WTC11 (cell line): ENCODE data around the gene GPX6. TPM values are rescaled to one million over a fixed set of nuclear protein-coding genes. Genes with fewer than 3 reads are reported as not detected.

Experiments used
- ATAC-seq: fragments of 200-7000 bp; cut with Tn5 transposase; 2 replicates; pipeline ENCODE4 v1.10.0; 2021; ENCODE audit warnings: mild to moderate bottlenecking, moderate library complexity
- CTCF ChIA-PET: fragments of 300-600 bp; sonication (Branson Sonifier 250); formaldehyde crosslinking; loops from one replicate; lab custom pipeline; 2021; ENCODE audit warnings: antibody characterized with exemption; lab: Charles Lee
- POLR2A ChIA-PET: fragments of 350-600 bp; sonication (Branson Sonifier 250); formaldehyde crosslinking; loops from one replicate; lab custom pipeline; 2021; ENCODE audit warnings: antibody characterized with exemption; lab: Charles Lee
- DNase-seq: peaks from one replicate; pipeline ENCODE4 v3.0.0; 2021; ENCODE audit warnings: low spot score
- H3K27ac Mint-ChIP-seq: 2 replicates; pipeline ENCODE4 v1.8.0; 2021; ENCODE audit warnings: mixed read lengths
- H3K27me3 Mint-ChIP-seq: 2 replicates; pipeline ENCODE4 v1.8.0; 2021; ENCODE audit warnings: low read depth, mild to moderate bottlenecking, moderate library complexity, mixed read lengths
- H3K36me3 Mint-ChIP-seq: 2 replicates; pipeline ENCODE4 v1.8.0; 2021; ENCODE audit warnings: mixed read lengths
- H3K4me1 Mint-ChIP-seq: 2 replicates; pipeline ENCODE4 v1.8.0; 2022; ENCODE audit warnings: mixed read lengths
- H3K4me3 Mint-ChIP-seq: 2 replicates; pipeline ENCODE4 v1.8.0; 2021; ENCODE audit warnings: mild to moderate bottlenecking, moderate library complexity, mixed read lengths
- H3K9me3 Mint-ChIP-seq: 2 replicates; pipeline ENCODE4 v1.8.0; 2021; ENCODE audit warnings: mixed read lengths
- AFF4 ChIP-seq: sonication (generic); formaldehyde crosslinking; IDR thresholded peaks from 2 replicates; pipeline ENCODE4 v1.8.1; 2023; ENCODE audit warnings: mild to moderate bottlenecking, missing genetic modification reagents, borderline replicate concordance
- ATF2 ChIP-seq: sonication (generic); formaldehyde crosslinking; IDR thresholded peaks from 2 replicates; pipeline ENCODE4 v1.8.1; 2022; ENCODE audit warnings: low read depth, missing genetic modification reagents, borderline replicate concordance
- CDX4 ChIP-seq: fragments of 250-450 bp; sonication (Bioruptor Pico); IDR thresholded peaks from 2 replicates; pipeline ENCODE4 v1.9.0; 2021; ENCODE audit warnings: moderate library complexity, mild to moderate bottlenecking, inconsistent platforms, borderline replicate concordance
- ERG ChIP-seq: fragments of 250-450 bp; sonication (Bioruptor Pico); IDR thresholded peaks from 2 replicates; pipeline ENCODE4 v1.8.0; 2021; ENCODE audit warnings: mild to moderate bottlenecking
- FOXP4 ChIP-seq: sonication (generic); formaldehyde crosslinking; IDR thresholded peaks from 2 replicates; pipeline ENCODE4 v1.8.0; 2022; ENCODE audit warnings: mild to moderate bottlenecking, missing genetic modification reagents
- IRF1 ChIP-seq: sonication (generic); formaldehyde crosslinking; IDR thresholded peaks from 2 replicates; pipeline ENCODE4 v1.8.0; 2023; ENCODE audit warnings: missing genetic modification reagents
- IRF2 ChIP-seq: sonication (generic); formaldehyde crosslinking; IDR thresholded peaks from 2 replicates; pipeline ENCODE4 v1.8.0; 2022; ENCODE audit warnings: low read depth, missing genetic modification reagents, borderline replicate concordance
- NR1H2 ChIP-seq: sonication (generic); formaldehyde crosslinking; IDR thresholded peaks from 2 replicates; pipeline ENCODE4 v1.9.0; 2021; ENCODE audit warnings: mild to moderate bottlenecking, moderate library complexity, missing genetic modification reagents
- RELA ChIP-seq: sonication (generic); formaldehyde crosslinking; IDR thresholded peaks from 2 replicates; pipeline ENCODE4 v1.8.1; 2022; ENCODE audit warnings: missing genetic modification reagents, mild to moderate bottlenecking, borderline replicate concordance
- SMAD4 ChIP-seq: sonication (generic); formaldehyde crosslinking; IDR thresholded peaks from 2 replicates; pipeline ENCODE4 v1.8.0; 2022; ENCODE audit warnings: mild to moderate bottlenecking, missing genetic modification reagents
- STAT6 ChIP-seq: sonication (generic); formaldehyde crosslinking; conservative IDR thresholded peaks from 2 replicates; pipeline ENCODE4 v1.8.1; 2023; ENCODE audit warnings: mild to moderate bottlenecking, low read depth, missing genetic modification reagents, moderate library complexity
- TP53 ChIP-seq: sonication (generic); formaldehyde crosslinking; IDR thresholded peaks from 2 replicates; pipeline ENCODE4 v1.8.1; 2023; ENCODE audit warnings: mild to moderate bottlenecking, missing genetic modification reagents
- ZBTB43 ChIP-seq: sonication (generic); formaldehyde crosslinking; IDR thresholded peaks from 2 replicates; pipeline ENCODE4 v1.8.1; 2023; ENCODE audit warnings: mild to moderate bottlenecking, missing genetic modification reagents
- ZMAT4 ChIP-seq: fragments of 250-450 bp; sonication (Bioruptor Pico); IDR thresholded peaks from 2 replicates; pipeline ENCODE4 v1.9.0; 2021; ENCODE audit warnings: mild to moderate bottlenecking
- ZNF121 ChIP-seq: sonication (generic); formaldehyde crosslinking; IDR thresholded peaks from 2 replicates; pipeline ENCODE4 v1.8.0; 2023; ENCODE audit warnings: missing genetic modification reagents
- ZNF219 ChIP-seq: sonication (generic); formaldehyde crosslinking; IDR thresholded peaks from 2 replicates; pipeline ENCODE4 v1.8.0; 2023; ENCODE audit warnings: missing genetic modification reagents, mild to moderate bottlenecking, borderline replicate concordance
- ZNF317 ChIP-seq: sonication (generic); formaldehyde crosslinking; IDR thresholded peaks from 2 replicates; pipeline ENCODE4 v1.8.1; 2023; ENCODE audit warnings: low read depth, mild to moderate bottlenecking, moderate library complexity, missing genetic modification reagents, borderline replicate concordance
- ZNF396 ChIP-seq: fragments of 250-450 bp; sonication (Bioruptor Pico); IDR thresholded peaks from 2 replicates; pipeline ENCODE4 v1.8.0; 2021; ENCODE audit warnings: mild to moderate bottlenecking, moderate library complexity, borderline replicate concordance
- total RNA-seq: library from RNA; stranded (reverse); gene quantifications from 3 replicates; pipeline ENCODE4 v1.2.3, GENCODE V29; 2021

Gene GPX6
- total RNA-seq, 1 experiment from 2014 or later, result not detected

GRCh38 chr6:28480253-28480932, 35.2 kb downstream of the GPX6 start (continued):
- TF ChIP-seq ERG (CRISPR knock-in tag) (no peak), ZMAT4 (CRISPR knock-in tag) (no peak), AFF4 (no peak), STAT6 (CRISPR knock-in tag) (no peak)

- ATAC-seq (no peak), DNase-seq (no peak)
- H3K4me3 Mint-ChIP-seq, result peak overlapping the region; percentile 69
- CTCF ChIA-PET, result interaction anchor here (1.0 kb wide), 1 partner anchor 79 kb away, joined by 4 read pairs; the partner anchor contains the start of gene ZSCAN12
- no peaks in the 10 kb centered on the region for H3K36me3 Mint-ChIP-seq
- peaks cover 14% of the 10 kb centered on the region for H3K9me3 Mint-ChIP-seq
- POLR2A ChIA-PET, result no interaction called here
- peaks cover 52% of the 10 kb centered on the region for H3K27me3 Mint-ChIP-seq
- no peak overlapping the region for H3K27ac Mint-ChIP-seq
- H3K4me1 Mint-ChIP-seq, result peaks cover 7% of the 10 kb centered on the region
- TF ChIP-seq SMAD4, result no peak
- no peak for TF ChIP-seq ZNF121 (CRISPR knock-in tag)
- no peak for TF ChIP-seq ZBTB43 (CRISPR knock-in tag)
- no peak for TF ChIP-seq FOXP4 (CRISPR knock-in tag)
- no peak for TF ChIP-seq RELA
- TF ChIP-seq NR1H2 (CRISPR knock-in tag), result no peak
- TF ChIP-seq ATF2 (CRISPR knock-in tag), result no peak
- no peak for TF ChIP-seq ZNF219 (CRISPR knock-in tag)
- TF ChIP-seq CDX4 (CRISPR knock-in tag), result no peak
- TF ChIP-seq ZNF317 (CRISPR knock-in tag), result no peak
- no peak for TF ChIP-seq ZNF396
- TF ChIP-seq IRF1 (CRISPR knock-in tag), result no peak
- TF ChIP-seq IRF2 (CRISPR knock-in tag), result no peak
- no peak for TF ChIP-seq TP53 (CRISPR knock-in tag)
These were observed 37.1 kb downstream of the GPX6 start for GRCh38 chr6:28478518-28478917.
